Amniotic stem cell (primary cell): ENCODE data around the gene MCM5.
"Not testable (repeated sequence)": the region's sequence is repeated elsewhere in the genome, so short reads cannot be mapped to it uniquely, and the experiment has no call there.

ENCODE experiments used
- DNase-seq: peaks from one replicate; lab custom pipeline; 2025; lab: John Stamatoyannopoulos, UW

The MCM5 gene

DNA sequence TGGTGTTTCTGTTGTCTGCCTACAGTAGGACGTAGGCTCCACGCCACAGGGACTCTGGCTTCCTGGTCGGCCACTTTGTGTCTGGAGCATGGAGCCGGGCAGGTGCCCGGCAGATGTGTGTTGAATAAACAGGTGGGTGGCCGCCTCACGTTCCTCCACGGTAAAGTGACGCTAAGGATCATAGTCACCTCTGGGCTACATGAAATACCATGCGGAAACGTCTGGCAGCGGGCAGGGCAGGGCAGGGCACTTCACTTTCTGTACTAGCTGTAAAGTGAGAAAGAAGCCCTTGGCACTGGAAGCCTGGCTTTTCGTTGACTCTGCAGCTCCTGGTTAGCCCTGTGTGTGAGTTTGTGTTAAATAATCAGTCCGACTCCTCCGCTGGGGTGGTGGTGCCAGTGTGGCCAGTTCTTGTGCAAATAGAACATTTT is 52.4 kb downstream of the MCM5 start:
- DNase-seq, result no peak

DNA sequence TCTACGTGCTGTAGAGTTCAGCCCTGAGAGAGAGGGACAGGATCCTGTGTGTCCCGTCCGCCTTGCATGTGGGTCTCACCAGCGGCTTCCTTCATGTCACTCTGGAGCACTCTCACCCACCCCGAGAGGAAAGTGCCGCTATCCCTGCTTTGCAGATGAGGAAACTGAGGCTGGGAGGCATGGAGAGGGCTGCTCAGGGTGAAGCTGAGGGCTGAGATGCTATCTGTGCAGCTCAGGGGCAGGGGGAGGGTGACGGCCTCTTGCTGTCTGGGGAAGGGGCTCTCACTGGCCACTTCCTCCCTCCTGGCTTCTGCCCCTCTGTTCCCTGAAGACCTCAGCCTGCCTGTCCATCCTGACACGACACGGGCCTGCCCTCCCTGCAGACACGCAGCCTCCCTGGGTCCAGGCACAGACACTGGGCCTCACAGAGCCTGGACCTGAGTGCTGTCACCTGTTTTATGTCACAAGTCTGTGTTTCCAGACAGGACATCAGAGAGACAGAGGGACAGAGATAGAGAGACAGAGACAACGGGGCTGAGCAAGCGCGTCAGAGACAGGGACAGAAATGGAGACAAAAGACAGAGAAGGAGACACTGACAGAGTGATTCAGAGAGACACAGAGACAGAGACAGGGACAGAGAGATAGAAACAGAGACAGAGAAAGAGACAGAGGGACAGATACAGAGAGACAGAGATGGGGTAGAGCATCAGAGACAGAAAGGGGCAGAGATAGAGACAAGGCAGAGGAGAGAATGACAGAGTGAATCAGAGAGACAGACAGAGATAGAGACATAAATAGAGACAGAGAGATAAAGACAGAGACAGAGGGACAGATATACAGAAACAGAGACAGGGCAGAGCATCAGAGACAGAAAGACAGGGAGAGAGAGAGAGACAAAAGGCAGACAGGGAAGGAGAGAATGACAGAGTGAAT is 53.1 kb downstream of the MCM5 start:
- no peak for DNase-seq

DNA sequence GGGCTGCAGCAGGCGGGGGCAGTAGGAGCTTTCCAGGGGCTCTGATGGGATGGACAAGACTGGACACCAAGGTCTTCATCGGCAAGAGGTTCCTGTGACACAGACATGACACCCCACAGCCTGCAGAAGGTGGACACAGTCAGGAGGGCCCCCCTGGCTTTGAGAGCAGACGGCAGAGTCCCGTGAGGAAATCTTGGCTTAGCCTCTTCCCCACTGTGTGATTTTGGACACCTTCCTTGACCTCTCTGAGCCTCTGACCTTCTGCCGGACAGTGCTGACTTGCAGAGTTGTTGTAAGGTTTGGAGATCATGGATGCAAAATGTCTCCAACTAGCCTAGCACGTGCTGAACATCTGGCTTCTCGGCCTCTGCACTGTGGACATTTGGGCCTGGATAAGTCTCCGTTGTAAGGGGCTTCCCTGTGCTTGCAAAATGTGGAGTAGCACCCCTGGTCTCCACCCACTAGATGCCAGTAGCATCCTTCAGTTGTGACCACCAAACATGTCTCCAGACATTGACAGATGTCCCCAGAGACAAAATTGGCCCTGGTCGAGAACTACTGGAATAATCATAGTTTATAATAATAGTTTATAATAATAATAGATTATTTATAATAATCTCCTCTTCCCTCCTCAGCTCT is 54.6 kb downstream of the MCM5 start:
- DNase-seq, result no peak

DNA sequence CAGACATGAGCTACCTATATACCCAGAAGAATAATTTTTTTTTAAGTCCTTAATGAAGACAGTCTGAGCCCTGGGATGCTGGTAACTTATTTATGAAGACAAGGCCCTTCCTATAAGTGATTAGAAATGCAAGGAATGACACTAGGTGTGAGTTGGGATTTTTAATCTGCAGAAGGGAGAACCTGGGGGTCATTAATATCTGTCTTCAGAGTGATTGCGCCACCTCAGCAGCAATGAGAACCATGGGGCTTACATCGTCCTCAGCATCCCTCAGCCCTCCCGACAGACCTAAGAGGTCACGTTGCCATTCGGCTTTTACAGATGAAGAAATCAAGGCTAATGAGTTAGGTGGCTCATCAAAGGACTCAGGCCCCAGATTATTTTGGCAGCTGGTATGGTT is 55.6 kb downstream of the MCM5 start:
- no peak for DNase-seq

DNA sequence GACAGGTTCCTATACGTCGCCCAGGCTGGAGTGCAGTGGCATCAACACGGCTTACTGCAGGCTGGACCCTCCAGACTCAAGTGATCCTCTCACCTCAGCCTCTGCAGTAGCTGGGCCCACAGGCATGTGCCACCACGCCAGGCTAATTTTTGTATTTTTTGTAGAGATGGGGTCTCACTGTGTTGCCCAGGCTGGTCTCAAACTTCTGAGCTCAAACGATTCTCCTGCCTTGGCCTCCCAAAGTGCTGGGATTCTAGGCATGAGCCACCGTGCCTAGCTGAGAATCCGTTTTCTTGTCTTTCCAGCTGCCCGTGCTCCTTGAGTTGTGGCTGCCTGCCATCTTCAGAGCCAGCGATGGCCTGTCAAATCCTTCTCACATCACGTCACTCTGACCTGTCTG is 56.8 kb downstream of the MCM5 start:
- no peak for DNase-seq

DNA sequence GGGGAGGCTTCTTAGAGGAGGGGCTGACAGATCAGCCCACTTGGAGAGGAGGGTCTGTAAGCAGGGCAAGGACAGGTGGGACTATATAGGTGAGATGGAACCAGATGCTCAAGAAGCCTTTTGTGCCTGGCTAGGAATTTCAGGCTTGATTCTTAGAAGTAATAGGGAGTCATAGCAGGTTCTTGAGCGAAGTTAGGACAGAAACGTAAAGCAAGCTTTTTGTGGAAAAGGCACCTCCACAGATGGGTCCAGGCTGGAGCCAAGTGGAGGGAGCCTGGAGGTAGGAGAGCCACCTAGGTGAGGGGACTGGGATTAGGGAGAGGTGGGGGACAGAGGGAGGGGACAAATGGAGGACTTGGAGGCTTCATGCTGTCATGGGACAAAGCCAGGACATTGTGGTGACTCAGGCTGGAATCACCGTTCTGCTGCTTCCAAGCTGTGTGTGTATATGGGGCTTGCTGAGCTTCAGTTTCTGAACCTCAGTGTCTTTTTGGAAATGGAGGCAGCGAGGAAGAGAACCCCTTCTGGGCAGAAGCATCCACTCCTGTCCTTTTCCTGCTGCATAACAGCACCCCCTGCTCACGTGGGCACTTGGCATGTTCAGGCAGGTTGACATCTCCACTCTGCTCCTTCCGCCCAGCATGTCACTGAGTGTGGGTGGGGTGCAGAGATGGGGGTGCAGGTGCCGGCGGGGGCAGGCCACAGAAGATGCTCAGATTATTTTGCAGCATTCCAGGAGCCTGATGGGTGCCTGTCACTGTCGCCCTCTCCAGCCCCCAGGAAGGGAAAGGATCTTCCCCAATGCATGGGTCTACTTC is 58.0 kb downstream of the MCM5 start:
- no peak for DNase-seq

DNA sequence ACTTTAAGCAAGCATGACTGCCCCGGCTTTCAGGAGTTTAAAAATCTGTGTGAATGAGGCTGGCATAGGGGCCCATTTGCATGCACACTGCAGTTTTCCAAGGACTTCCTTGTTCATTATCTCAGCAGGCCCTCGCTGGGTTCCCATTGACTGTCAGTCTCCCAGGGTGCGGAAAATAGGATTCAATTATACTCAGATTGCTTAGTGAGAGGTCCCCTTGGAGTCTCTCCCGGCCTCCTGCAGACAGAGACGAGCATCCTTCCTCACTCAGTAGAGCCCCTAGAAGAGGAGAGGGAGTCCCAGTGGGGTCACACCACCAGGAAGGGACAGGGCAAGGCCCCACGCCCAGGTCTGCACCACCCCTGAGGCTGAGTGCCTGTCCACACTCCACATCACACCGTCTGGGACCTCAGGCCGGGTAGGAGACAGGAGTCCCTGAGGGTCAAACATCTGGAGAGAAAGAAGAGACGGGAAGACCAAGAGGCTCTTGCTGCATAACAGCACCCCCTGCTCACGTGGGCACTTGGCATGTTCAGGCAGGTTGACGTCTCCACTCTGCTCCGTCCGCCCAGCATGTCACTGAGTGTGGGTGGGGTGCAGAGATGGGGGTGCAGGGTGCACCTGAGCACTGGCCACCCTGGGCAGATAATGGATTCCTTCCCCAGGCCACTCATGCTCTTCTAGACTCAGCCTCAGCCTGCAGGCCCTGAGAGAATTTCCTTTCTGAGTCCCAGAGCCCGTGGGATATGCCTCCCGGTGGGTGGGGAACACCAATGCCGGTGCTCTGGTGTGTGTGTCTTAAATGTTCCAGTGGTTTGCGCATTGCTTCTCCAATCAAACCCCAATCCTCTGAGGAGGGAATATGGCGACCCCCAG is 58.8 kb downstream of the MCM5 start:
- no peak for DNase-seq

DNA sequence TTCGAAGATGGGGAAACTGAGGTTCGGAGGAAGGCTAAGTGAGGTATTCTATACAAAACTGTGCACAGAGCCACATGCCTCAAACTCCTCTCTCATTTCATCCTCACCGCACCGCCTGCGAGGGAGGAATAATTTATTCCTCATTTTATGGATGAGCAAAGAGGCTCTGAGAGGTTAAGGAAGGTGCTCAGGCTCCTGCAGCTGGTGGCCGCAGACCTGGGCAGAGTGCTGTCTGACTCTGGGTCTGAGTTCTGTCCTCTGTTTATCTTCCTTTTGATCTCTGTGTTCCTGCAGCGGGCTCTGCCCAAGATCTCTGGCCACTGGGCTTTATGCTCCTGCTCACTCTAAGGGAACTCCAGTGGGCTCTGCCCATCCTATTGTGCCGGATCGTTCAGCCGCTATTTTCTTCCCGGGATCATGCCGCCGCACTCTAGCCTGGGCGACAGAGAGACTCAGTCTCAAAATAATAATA is 59.5 kb downstream of the MCM5 start:
- no peak for DNase-seq

DNA sequence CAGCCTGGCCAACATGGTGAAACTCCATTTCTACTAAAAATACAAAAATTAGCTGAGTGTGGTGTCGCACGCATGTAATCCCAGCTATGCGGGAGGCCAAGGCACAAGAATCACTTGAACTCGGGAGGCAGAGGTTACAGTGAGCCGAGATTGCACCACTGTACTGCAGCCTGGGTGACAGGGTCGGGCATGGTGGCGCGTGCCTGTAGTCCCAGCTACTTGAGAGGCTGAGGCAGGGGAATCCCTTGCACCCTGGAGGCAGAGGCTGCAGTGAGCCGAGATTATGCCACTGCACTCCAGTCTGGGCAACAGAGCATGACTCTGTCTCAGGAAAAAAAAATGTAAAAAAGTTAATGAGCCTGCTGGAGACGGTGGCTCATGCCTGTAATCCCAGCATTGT is 60.0 kb downstream of the MCM5 start:
- DNase-seq, result not testable (repeated sequence)

DNA sequence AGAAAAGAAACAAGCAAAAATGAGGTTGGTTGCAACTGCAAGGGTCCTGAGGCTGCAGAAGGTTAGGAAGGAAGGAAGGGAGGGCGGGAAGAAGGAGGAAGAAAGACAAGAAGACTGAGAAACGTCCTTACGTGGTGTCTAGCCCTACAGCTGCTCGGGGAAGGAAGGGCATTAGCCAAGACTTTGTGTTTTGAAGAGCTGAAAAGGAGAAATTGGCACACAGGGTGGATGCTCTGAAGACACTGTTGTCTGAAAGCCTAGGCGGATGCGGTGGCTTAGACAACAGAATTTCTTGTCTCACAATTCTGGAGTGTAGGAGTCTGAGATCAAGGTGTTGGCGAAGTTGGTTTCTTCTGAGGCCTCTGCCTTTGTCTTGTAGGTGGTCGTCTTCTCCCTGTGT is 60.7 kb downstream of the MCM5 start:
- DNase-seq, result no peak

DNA sequence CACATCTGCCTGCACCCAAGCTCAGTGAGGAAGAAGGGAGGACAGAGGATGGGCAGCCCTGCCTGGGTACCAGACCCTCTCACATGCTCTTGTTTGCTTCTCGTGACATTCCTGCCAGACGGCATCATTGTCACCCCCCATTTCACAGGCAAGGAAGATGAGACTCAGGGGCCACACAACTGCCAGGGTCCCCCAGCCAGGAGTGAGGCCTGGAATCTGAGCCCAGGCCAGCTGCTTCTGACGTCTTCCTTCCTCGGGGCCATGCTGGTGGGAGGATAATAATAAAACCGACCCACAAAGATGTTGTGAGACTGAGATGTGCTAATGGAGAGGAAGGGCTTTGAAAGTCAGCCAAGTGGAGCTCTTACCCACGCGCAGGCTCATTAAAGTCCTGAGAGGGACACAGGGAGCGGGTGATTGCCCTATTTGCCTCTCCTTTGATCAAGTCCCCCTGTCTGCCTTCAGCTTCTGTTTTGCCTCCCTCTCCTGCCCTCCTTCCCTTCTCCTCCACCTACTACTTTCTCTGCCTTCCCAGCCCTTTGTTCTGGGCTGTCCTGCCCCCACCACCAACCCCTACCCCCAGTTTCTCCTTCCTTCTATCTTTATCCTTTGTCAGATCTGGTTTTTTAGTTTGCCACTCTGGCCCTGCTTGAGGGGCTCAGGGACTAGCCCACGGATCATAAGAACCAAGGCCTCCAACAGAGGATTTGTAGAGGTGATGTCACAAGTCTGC is 62.7 kb downstream of the MCM5 start:
- DNase-seq, result no peak

DNA sequence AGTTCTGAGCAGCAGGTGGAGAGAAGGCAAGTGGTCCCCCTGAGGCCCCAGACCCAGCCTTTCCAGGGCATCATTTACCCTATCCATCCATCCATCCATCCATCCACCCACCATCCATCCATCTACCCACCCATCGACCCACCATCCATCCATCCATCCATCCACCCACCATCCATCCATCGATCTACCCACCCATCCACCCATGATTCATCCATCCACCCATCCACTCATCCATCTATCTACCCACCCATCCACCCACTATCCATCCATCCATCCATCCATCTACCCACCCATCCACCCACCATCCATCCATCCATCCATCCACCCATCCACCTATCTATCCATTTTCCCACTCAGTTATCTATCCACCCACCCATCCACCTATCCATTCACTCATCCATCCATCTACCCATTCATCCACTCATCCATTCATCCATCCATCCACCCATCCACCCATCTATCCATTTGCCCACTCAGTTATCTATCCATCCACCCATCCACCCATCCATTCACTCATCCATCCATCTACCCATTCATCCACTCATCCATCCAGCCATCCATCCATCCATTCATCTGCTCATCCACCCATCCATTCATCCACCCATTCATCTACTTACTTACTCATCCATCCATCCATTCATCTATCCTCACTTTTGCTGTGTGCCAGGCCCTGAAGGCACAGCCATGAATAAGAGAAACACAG is 63.4 kb downstream of the MCM5 start:
- DNase-seq, result no peak

DNA sequence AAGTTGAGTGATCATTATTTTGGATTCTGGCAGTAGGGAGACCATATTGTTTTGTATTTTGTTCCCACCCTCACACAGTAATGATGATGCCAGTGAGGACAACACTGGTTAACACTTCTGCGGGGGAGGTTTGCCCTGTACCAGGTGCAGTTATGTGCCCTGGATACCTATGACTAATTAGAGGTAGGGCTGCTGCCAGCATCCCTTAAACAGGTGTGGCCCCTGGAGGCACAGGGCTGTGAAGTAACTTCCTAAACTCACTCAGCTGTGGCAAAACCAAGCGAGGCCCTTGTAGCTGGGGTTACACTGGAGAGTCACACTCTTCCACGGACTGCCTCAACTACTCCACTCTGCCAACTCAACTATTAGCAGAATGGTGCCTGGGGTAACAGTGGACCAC is 64.5 kb downstream of the MCM5 start:
- DNase-seq, result no peak

DNA sequence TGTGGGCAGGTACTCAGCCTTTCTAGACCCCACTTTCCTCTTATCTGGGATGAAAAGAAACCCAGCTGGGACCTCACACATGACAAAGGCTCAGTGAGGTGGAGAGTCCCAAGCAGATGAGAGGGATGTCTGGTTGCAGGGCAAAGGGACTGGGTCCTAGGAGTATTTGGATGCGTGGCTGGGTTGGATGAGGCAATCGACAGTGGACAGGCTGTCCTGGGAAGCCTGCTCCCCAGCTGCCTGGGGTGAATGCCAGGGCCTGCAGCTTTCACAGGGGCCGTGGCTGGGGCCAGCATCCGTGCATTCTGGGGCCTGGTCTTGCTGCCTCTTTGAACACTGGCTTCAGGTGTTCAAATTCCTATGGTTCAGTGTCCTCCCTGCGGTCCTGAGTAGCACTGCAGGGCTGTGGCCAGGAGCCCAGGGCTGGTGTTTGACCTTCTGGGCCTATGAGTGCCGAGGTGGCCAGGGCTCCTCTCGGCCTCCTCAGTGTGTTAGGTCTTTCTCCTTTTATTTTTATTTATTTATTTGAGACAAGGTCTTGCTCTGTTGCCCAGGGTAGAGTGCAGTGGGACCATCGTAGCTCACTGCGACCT is 65.3 kb downstream of the MCM5 start:
- DNase-seq, result no peak

DNA sequence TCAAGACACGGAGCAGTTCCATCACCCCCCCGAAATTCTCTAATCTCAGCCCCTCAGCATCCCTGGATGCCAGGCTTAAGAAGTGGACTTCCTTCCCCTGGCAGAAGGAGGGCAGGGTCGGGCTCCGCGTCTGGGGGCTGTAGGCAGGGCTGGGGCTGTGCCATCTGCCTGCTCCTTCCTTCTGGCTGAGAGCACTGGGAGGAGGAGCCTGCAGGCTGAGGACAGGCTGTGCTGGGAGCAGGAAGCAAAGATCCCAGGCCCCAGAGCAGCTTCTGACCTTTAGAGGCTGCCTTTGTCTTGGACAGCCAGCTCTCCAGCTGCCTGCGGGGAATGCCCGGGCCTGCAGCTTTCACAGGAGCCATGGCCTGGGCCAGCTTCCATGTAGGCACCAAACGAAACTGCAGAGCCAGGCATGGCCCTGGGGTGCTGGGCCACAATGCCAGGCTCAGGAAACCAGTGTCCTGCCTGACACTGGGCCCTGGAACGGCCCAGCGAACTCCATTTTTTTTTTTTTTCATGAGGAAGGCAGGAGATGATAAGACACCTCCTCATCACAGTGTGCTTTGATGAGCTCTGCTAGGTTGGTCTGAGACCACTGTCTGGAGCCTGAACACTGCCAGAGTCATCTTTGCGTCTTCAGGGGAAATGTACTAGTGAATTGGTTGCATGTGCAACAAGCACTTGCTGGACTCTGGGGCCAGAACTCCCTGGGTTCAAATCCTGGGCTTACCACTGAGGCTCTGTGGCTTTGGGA is 67.9 kb downstream of the MCM5 start:
- no peak for DNase-seq

DNA sequence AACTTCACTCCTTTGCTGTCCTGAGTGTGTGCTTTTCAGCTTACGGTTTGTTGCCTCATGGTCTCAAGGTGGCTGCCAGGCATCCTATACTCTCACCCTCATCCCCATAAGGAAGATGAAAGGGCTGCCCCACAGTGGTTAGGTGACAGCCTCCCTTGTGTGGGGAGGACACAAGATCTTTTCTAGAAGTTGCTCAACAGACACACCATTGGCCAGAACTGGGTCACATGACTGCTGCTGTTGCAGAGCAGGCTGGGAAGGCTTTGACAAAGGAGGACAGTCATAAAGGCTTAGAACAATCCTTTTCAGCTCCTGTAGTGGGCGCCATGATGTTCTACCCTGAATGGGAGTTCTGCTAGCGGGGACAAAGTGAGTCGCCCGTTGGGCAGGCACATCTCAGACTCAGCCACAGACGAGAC is 71.0 kb downstream of the MCM5 start:
- no peak for DNase-seq

DNA sequence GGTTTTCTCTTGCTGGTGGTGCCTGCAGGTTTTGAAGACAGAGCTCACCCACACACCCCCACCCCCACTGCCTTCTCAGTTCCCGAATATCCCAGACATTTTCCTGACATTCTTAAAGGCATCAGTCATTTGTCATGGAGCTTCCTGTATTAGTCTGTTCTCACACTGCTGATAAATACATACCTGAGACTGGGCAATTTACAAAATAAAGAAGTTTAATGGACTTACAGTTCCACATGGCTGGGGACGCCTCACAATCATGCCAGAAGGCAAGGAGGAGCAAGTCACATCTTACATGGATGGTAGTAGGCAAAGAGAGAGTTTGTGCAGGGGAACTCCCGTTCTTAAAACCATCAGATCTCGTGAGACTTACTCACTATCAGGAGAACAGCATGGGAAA is 71.6 kb downstream of the MCM5 start:
- DNase-seq, result not testable (repeated sequence)

DNA sequence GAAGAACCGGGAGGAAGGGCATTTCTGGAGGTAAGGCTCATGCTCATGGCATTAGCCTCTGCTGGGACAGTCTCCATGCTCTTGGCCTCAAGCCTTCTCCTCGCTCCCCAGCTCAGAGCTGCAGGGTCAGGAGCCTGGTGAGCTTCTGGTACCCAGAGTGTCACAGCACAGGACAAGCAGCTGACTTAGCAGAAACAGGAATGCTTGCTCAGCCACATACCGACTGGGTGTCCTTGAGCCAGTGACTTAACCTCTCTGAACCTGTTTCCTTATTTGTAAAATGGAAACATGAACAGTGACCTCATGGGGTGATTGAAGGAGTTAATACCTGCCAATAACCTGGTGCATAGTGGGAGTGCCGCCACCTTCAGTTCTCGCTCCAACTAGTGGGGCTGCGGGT is 72.5 kb downstream of the MCM5 start:
- no peak for DNase-seq

DNA sequence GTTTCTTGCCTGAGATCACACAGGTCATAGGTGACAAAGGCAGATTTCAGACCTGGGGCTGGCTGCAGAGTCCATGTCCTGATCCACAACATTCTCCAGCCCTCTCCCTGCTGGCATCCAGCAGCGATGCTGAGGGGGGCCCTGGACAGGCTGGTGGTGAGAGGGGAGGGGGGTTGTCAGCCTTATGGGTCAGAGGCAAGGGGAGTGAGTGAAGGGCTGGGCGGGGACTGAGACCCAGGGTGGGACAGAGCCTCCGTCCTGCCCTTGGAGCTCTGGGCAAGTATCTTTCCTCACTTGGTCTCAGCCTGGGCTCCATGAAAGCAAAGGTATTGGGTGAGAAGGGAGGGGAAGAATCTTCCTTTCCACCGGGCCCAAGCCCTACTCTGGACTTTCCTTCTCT is 74.0 kb downstream of the MCM5 start:
- DNase-seq, result no peak
